Stimulated activated naive CD8-positive, alpha-beta T cell treated with anti-CD3 and anti-CD28 coated beads, Interleukin-15, amount 100 ng/mL, for 72 hours (primary cell): ENCODE data around the gene TRMT112.
"Not testable (repeated sequence)": the region's sequence is repeated elsewhere in the genome, so short reads cannot be mapped to it uniquely, and the experiment has no call there.

ENCODE experiments used
- ATAC-seq: fragments of 150-1000 bp; cut with Tn5 transposase; 2 replicates; pipeline ENCODE4 v1.10.0; 2021; ENCODE audit warnings: mild to moderate bottlenecking, moderate library complexity
- DNase-seq, 2 donors: peaks; one replicate each; pipeline ENCODE4 v3.0.0; 2021 to 2022
- H3K27ac Mint-ChIP-seq, 2 donors: one replicate each; pipeline ENCODE4 v1.8.0; 2022; ENCODE audit warnings: mild to moderate bottlenecking in 2 of 2, mixed read lengths in 2 of 2, moderate library complexity in 2 of 2
- H3K27me3 Mint-ChIP-seq: one replicate; pipeline ENCODE4 v1.8.0; 2022; ENCODE audit warnings: mixed read lengths
- H3K4me1 Mint-ChIP-seq: one replicate; pipeline ENCODE4 v1.8.0; 2022; ENCODE audit warnings: mild to moderate bottlenecking, mixed read lengths
- H3K4me3 Mint-ChIP-seq, 2 donors: one replicate each; pipeline ENCODE4 v1.8.0; 2022; ENCODE audit warnings: mild to moderate bottlenecking in 2 of 2, mixed read lengths in 2 of 2, moderate library complexity in 1 of 2
- H3K9me3 Mint-ChIP-seq, 2 donors: one replicate each; pipeline ENCODE4 v1.8.0; 2022; ENCODE audit warnings: mixed read lengths in 2 of 2

Gene TRMT112

DNA sequence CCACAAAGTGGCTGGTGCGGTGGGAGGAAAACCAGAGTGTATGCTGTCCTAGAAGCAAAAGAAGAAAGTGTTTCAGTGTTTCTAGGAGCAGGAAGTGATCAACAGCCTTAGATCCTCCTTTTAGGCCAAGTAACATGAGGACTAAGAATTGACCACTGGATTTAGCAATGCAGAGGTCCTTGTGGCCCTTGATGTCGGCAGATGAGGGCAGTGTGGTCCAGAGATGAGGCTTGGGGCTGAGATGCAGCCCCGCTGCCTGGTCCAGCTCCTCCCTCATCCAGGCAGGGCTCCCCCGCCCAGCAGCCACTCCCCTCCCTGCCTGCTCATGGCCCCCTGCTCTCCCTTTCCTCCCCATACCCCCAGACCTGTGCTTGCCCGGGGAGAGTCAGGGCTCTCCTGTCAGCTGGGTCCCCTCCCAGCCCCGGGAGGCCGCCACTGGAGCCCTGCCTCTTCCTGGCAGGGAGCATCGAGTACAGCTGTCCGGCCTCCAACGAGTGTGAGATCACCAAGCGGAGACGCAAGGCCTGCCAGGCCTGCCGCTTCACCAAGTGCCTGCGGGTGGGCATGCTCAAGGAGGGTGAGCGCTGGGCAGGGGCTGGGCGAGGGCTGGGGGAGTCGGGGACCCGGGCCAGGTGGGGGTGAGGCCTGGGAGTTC is 3.7 kb downstream of the TRMT112 start:
- no peak overlapping the region for H3K4me3 Mint-ChIP-seq
- H3K9me3 Mint-ChIP-seq: no peaks in the 10 kb centered on the region
- no peaks in the 10 kb centered on the region for H3K27me3 Mint-ChIP-seq
- no peak for DNase-seq
- no peak for ATAC-seq
- H3K4me1 Mint-ChIP-seq: peaks cover 61% of the 10 kb centered on the region
- peak overlapping the region; percentile 24 to 36 for H3K27ac Mint-ChIP-seq

DNA sequence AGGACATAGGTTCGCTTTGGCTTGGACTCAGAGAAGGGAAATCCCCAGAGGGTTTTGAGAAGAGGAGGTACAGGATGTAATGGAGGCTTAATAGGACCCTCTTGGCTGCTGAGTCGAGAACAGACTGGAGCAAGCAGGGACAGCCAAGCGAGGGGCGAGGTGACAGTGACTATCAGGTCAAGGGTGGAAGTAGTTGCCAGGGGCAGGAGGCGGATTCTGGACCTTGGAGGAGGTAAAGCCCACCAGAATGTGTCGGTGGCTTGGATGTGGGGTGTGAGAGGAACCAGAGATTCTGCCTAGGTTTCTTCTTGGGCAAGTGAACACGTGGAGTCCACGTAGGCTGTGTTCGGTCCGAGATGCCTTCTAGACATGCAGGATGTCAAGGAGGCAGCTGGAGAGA is 4.4 kb downstream of the TRMT112 start:
- Mint-ChIP-seq H3K9me3 (no peaks in the 10 kb centered on the region), H3K27ac (peak overlapping the region; percentile 24 to 88), H3K4me1 (peaks cover 62% of the 10 kb centered on the region), H3K27me3 (no peaks in the 10 kb centered on the region), H3K4me3 (no peak overlapping the region)
- no peak for DNase-seq
- ATAC-seq: no peak

DNA sequence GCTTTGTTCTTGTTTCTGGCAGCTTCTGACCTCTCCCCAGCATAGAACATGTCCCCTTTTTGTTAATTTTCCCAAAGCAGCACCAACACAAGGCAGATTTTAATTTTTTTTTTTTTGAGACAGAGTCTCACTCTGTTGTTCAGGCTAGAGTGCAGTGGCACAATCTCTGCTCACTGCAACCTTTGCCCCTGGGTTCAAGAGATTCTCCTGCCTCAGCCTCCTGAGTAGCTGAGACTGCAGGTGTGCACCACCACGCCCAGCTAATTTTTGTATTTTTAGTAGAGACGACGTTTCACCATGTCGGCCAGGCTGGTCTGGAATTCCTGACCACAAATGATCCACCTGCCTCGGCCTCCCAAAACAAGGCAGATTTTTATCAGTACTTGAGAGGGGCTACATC is 9.6 kb downstream of the TRMT112 start:
- not testable (repeated sequence) for DNase-seq, ATAC-seq, H3K27me3 Mint-ChIP-seq, H3K9me3 Mint-ChIP-seq
- Mint-ChIP-seq H3K27ac (peak overlapping the region in 1 of 2 donors; percentile 41), H3K4me1 (peaks cover 55% of the 10 kb centered on the region), H3K4me3 (peak overlapping the region; percentile 30 to 96)

DNA sequence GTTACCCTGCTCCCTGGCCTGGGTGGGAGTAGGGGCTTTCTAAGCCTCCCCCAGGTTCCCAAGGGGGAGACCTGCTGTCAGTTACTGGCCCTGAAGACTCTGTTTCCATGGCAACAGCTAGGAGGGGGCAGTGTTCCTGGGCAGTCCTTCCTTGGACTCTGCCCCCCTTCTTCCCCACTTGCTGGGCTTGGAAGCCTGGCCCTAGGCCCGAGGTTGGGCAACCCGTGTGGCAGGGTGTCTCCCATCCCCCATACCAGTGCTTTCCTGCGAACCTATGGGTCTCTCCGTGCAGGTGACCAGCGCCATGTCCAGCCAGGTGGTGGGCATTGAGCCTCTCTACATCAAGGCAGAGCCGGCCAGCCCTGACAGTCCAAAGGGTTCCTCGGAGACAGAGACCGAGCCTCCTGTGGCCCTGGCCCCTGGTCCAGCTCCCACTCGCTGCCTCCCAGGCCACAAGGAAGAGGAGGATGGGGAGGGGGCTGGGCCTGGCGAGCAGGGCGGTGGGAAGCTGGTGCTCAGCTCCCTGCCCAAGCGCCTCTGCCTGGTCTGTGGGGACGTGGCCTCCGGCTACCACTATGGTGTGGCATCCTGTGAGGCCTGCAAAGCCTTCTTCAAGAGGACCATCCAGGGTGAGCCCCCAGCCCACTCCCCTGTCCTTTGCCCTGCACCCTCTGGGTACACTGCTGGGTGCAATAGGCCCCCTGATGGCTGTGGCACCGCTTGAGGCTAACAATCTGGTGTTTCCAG is 10.3 kb downstream of the TRMT112 start:
- Mint-ChIP-seq H3K4me1 (peaks cover 48% of the 10 kb centered on the region), H3K9me3 (no peaks in the 10 kb centered on the region), H3K27me3 (peaks cover 12% of the 10 kb centered on the region), H3K4me3 (peak overlapping the region; percentile 96 to 99), H3K27ac (peak overlapping the region in 1 of 2 donors; percentile 12)
- ATAC-seq: no peak
- DNase-seq: no peak

DNA sequence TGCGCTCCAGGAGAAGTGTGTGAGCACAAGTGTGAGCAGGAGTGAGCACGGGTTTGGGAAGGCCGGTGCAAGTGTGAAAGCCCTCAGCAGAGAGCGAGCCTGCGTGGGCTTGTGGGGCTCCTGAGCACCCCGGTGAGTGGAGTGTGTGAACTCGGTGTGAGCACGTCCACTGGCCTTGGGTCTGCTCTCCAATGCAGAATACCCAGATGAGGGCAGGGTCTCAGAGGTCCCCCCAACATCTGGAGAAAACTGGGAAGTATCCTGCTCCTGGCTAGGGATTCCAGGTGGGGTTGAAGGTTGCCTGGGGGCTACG is 10.8 kb downstream of the TRMT112 start:
- Mint-ChIP-seq H3K4me1 (peaks cover 47% of the 10 kb centered on the region), H3K27ac (peak overlapping the region; percentile 86 to 98), H3K9me3 (no peaks in the 10 kb centered on the region), H3K27me3 (peaks cover 17% of the 10 kb centered on the region), H3K4me3 (peak overlapping the region; percentile 96 to 99)
- ATAC-seq (no peak), DNase-seq (no peak)

DNA sequence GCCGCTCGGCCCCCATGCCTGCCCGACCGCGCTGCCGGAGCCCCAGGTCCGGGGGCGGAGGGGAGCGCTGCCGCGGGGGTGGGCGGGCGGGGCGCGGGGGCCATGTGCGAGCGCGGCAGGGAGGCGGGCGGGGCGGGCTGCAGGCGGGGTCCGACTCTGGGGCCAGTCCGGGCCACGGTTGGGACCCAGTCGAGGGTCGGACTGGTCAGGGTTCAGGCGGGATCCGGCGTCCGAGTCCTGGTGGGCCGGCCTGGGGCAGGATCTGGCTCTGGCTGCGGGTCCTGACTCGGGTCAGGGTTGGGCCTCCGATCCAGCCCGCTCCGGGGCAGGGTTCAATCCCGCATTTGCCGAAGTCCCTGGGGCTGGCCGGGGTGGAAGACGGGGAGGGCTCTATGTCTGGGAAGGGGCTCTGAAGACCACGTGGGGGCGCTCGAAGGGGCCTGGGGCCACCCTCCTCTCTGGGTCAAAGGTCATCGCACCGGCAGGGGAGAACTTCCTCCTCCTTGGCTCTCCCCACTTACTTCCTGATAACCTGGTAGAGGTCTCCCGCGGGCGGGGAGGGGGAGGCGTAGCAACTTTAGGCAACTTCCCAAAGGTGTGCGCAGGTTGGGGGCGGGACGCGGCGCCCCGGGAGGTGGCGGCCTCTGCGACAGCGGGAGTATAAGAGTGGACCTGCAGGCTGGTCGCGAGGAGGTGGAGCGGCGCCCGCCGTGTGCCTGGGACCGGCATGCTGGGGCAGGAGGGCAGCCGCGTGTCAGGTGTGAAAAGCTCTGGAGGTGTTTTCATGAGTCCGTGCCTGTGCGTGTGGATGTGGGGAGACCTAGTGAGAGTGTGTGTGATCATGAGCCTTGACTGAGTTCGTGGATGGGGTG is 11.4 kb downstream of the TRMT112 start:
- Mint-ChIP-seq H3K27me3 (peaks cover 23% of the 10 kb centered on the region), H3K4me3 (peak overlapping the region; percentile 96 to 99), H3K9me3 (no peaks in the 10 kb centered on the region), H3K4me1 (peaks cover 46% of the 10 kb centered on the region), H3K27ac (peak overlapping the region; percentile 86 to 98)
- DNase-seq (peak; percentile 64 to 81), ATAC-seq (peak; percentile 41)

DNA sequence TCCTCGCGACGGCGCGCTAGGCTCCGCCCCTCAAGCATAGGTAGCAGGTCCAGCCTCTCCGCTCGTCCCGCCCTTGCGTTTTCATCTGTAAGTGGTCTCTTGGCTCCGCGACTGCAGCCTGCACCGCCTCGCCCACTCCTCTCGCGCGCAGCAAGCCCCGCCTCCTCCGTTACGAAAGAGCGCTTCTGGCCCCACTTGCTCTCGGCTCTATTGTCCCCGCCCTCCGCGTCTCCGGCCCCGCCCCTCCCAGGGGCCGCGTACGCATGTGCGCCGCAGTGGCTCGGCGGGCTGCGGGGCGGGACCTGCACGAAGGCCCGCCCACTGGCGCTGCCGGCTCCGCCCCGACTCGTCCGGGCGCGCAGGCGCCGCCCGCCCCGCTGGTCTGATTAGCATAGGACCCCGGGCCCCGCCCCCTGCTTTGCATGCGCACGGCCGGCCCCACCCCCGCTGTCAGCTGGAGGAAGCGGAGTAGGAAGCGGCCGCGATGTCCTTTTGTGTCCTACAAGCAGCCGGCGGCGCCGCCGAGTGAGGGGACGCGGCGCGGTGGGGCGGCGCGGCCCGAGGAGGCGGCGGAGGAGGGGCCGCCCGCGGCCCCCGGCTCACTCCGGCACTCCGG is 12.2 kb downstream of the TRMT112 start, which contains the start of gene ESRRA:
Gene ESRRA, plus strand, starts transcription at position 450 of the 616 bp plus-strand sequence. CDS start 1,656 bp downstream, outside the sequence.
- Mint-ChIP-seq H3K9me3 (no peaks in the 10 kb centered on the region), H3K27me3 (peaks cover 30% of the 10 kb centered on the region), H3K27ac (peak within 1 kb of the TSS; percentile 97 to 98), H3K4me3 (peak within 1 kb of the TSS; percentile 96 to 99), H3K4me1 (peaks cover 50% of the 10 kb centered on the region)
- peak; percentile 78 for ATAC-seq
- peak; percentile 99 to 100 for DNase-seq

DNA sequence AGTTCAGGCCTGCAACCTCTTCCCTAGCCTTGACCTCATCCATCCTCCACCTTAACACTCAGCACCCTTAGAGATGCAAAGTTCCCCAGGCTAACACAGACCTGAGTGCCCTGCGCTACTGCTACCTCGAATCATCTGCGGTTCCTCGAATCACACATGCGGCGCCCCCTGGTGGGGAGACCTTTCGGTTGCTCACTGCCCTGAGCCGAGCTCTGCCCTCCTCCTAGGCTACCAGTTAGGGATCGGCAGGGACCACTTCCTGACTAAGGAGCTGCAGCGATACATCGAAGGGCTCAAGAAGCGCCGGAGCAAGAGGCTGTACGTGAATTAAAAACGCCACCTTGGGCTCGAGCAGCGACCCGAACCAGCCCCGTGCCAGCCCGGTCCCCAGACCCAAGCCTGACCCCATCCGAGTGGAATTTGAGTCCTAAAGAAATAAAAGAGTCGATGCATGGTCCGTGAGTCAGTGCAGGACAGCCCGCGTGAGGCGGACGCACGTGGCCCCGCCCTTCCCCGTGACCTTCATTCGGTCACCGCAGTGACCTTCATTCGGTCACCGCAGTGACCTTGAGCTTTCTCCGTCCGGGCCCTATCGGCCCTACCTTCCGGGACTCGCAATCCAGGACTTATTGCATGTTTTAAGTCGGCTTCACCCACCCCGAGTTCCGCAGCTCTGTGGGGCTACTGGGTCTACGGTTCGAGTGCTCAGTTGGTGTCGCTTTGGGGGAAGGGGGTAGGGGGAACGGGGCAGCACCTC is 12.9 kb downstream of the TRMT112 start:
- Mint-ChIP-seq H3K27ac (peak overlapping the region; percentile 97 to 98), H3K9me3 (no peaks in the 10 kb centered on the region), H3K4me3 (peak overlapping the region; percentile 94 to 95), H3K4me1 (peaks cover 57% of the 10 kb centered on the region), H3K27me3 (peaks cover 37% of the 10 kb centered on the region)
- peak; percentile 68 for ATAC-seq
- peak; percentile 95 for DNase-seq

DNA sequence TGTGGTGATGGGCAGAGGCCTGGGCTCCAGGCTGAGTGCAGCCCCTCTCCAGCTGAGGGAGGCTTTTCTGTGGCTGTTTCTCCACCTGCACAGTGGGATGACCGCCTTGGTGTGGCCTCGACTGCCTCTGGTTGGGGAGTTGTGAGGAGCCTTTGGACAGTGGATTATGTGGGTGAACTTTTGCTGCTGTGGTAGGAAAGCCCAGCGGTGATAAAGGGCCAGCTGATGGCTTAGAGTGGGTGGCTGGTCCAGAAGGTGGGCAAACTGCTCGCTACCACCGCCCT is 13.4 kb downstream of the TRMT112 start:
- H3K4me3 Mint-ChIP-seq: peak overlapping the region; percentile 94 to 95
- no peaks in the 10 kb centered on the region for H3K9me3 Mint-ChIP-seq
- peaks cover 57% of the 10 kb centered on the region for H3K4me1 Mint-ChIP-seq
- H3K27me3 Mint-ChIP-seq: peaks cover 43% of the 10 kb centered on the region
- DNase-seq (no peak), ATAC-seq (no peak)
- H3K27ac Mint-ChIP-seq: peak overlapping the region in 1 of 2 donors; percentile 98

DNA sequence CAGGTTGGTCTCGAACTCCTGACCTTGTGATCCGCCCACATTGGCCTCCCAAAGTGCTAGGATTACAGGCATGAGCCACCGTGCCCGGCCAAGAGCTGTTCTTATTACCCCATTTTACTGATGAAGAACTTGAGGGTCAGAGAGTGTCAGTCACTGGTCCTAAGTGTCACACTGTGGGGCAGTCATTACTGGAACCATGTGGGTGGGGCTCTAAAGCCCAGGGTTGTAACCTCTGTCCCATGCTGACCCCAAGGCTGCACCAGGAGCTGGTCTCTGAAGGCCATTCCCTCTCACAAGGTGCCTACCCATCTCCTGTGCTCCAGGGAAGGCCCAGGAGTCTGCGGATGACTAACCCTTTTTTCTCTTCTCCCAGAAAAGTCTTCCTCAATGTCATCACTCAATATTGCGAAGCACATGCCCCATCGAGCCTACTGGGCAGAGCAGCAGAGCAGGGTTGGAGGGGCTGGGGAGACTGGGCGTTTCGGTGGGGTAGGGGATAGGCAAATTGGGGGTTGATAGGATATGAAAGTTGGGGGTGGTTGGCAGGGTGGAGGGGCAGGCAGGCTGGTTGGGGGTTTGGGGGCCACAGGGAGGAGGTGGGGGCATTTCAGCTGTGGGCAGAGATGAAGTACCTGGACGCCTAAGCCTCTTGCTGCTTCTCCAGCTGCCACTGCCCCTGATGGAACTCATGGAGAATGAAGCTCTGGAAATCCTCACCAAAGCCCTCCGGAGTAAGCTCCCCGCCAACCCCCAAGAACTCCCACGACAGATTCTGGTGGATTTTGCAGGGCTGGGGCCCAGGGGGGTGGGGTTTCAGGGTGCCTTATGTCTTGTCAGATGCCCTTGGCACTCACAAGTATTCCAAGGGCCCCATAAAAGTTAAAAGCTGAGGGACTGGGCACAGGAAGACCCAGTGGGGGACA is 14.0 kb downstream of the TRMT112 start:
- Mint-ChIP-seq H3K9me3 (no peaks in the 10 kb centered on the region), H3K4me3 (peak overlapping the region in 1 of 2 donors; percentile 95), H3K27me3 (peaks cover 49% of the 10 kb centered on the region), H3K4me1 (peaks cover 58% of the 10 kb centered on the region), H3K27ac (no peak overlapping the region)
- no peak for ATAC-seq
- DNase-seq: no peak

DNA sequence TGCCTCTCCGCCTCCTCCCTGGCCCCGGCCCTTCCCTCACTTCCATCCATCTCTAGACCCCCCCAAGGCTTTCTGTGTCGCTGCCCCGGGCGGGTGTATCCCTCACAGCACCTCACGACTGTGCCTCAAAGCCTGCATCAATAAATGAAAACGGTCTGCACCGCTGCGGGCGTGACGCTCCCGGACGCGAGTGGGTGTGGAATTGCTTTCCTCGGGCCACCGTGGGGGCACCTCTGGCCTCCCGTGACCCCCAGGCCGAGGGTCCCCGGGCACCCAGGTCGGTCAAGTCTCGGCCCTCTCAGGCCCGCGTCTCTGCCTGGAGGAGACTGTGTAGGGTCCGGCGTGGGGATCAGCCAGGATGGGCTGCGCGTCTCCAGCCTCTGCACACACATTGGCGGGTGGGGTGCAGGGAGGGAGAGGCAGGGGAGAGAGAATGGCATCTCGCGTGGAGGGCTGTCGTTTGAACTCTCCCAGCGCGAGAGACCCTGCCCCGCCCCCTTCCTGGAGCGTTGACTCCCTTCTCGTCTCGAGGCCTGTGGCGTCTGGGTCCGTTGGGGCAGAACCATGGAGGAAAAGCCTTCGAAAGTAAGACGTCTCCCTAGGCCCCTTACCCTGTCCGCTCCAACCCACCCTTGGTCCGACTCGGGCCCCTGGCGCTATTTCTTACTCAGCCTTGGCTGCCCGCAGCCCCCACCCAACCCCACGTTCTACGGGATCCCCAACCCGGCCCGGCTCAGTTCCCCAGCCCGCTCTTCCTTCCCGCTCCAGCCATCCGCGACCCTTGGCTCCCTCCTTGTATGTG is 17.3 kb downstream of the TRMT112 start, which contains the start of gene CATSPERZ:
Gene CATSPERZ, plus strand, starts transcription at position 512 of the 802 bp plus-strand sequence. Its CDS starts 53 bp downstream, at position 565.
- peaks cover 82% of the 10 kb centered on the region for H3K27me3 Mint-ChIP-seq
- no peaks in the 10 kb centered on the region for H3K9me3 Mint-ChIP-seq
- peak within 1 kb of the TSS in 1 of 2 donors; percentile 23 for H3K27ac Mint-ChIP-seq
- ATAC-seq (no peak), DNase-seq (no peak)
- peak within 1 kb of the TSS; percentile 78 to 87 for H3K4me3 Mint-ChIP-seq
- peaks cover 49% of the 10 kb centered on the region for H3K4me1 Mint-ChIP-seq

DNA sequence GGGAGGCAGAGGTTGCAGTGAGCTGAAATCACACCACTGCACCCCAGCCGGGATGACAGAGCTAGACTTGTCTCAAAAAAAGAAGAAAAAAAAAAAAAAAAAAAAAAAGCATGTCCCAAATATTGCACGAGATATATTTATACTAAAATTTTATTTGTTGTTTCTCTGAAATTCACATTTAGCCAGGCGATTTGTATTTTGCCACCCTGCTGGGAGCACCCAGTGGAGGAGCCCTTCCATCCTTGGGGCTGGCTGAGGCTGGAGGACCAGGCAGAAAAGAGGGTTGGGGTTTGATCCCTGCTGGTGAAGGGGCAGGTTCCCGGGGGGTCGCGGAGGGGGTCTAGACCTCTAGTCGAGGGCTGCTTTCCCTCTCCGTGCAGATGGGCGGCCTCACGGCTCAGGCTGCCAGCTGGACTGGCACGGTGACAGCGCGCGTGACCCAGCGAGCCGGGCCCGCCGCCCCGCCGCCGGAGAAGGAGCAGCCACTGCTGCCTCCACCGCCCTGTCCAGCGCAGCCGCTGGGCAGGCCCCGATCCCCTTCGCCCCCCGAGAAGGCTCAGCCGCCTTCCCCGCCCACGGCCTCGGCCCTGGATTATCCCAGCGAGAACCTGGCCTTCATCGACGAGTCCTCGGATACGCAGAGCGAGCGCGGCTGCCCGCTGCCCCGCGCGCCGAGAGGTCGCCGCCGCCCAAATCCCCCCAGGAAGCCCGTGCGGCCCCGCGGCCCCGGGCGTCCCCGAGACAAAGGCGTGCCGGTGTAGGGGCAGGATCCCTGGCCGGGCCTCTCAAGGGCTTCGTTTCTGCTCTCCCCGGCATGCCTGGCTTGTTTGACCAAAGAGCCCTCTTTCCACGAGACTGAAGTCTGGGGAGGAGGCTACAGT is 18.2 kb downstream of the TRMT112 start:
- no peak for ATAC-seq
- H3K27ac Mint-ChIP-seq: peak overlapping the region in 1 of 2 donors; percentile 23
- peak overlapping the region; percentile 61 to 87 for H3K4me3 Mint-ChIP-seq

More for the DNA sequence above, 18.2 kb downstream of the TRMT112 start:
- H3K9me3 Mint-ChIP-seq: no peaks in the 10 kb centered on the region
- DNase-seq: no peak
- H3K4me1 Mint-ChIP-seq: peaks cover 46% of the 10 kb centered on the region
- H3K27me3 Mint-ChIP-seq: peaks cover 90% of the 10 kb centered on the region
